Astrocyte (in vitro differentiated cells and primary cell): ENCODE data around the gene OR2K2. TPM values are rescaled to one million over a fixed set of nuclear protein-coding genes. Genes with fewer than 3 reads are reported as not detected.

Source experiments
- DNase-seq: peaks from one replicate; pipeline ENCODE4 v3.0.0-alpha.2; 2010; ENCODE audit warnings: low read depth
- FAIRE-seq: peaks from 2 replicates; lab custom pipeline; 2011; peaks lifted over from hg19 to GRCh38; lab: Jason Lieb, UNC
- H2AFZ ChIP-seq: 2 replicates; pipeline ENCODE4 v1.6.0; 2012; ENCODE audit warnings: low read depth, low read length, inconsistent platforms
- H3K27ac ChIP-seq: 2 replicates; pipeline ENCODE4 v1.5.1; 2011; ENCODE audit warnings: low read depth, low read length, inconsistent platforms
- H3K27me3 ChIP-seq: 2 replicates; pipeline ENCODE4 v1.6.0; 2011; ENCODE audit warnings: low read length, inconsistent platforms; ENCODE audit not compliant: insufficient read depth
- H3K36me3 ChIP-seq: 2 replicates; pipeline ENCODE4 v1.5.1; 2011; ENCODE audit warnings: low read length, inconsistent platforms; ENCODE audit not compliant: insufficient read depth
- H3K4me1 ChIP-seq: 2 replicates; pipeline ENCODE4 v1.5.1; 2011; ENCODE audit warnings: low read length, inconsistent platforms; ENCODE audit not compliant: insufficient read depth
- H3K4me2 ChIP-seq: 2 replicates; pipeline ENCODE4 v1.6.0; 2012; ENCODE audit warnings: low read length, inconsistent platforms
- H3K4me3 ChIP-seq: 2 replicates; pipeline ENCODE4 v1.5.1; 2011; ENCODE audit warnings: low read depth, mild to moderate bottlenecking, low read length, inconsistent platforms; ENCODE audit not compliant: insufficient read depth
- H3K79me2 ChIP-seq: 2 replicates; pipeline ENCODE4 v1.6.0; 2012; ENCODE audit warnings: mild to moderate bottlenecking, low read length, inconsistent platforms; ENCODE audit not compliant: insufficient read depth
- H3K9ac ChIP-seq: 2 replicates; pipeline ENCODE4 v1.6.0; 2012; ENCODE audit warnings: mild to moderate bottlenecking, low read length, inconsistent platforms
- H3K9me3 ChIP-seq: 2 replicates; pipeline ENCODE4 v1.5.1; 2012; ENCODE audit warnings: low read depth, mild to moderate bottlenecking, low read length, inconsistent platforms; ENCODE audit not compliant: insufficient read depth
- H4K20me1 ChIP-seq: 2 replicates; pipeline ENCODE4 v1.6.0; 2012; ENCODE audit warnings: low read length, inconsistent platforms; ENCODE audit not compliant: insufficient read depth
- H3K27ac Mint-ChIP-seq: one replicate; pipeline ENCODE4 v1.8.0; 2021; ENCODE audit warnings: mild to moderate bottlenecking, mixed read lengths; ENCODE audit not compliant: unreplicated experiment
- H3K27me3 Mint-ChIP-seq: one replicate; pipeline ENCODE4 v1.8.0; 2021; ENCODE audit warnings: low read depth, mixed read lengths; ENCODE audit not compliant: unreplicated experiment
- H3K36me3 Mint-ChIP-seq: one replicate; pipeline ENCODE4 v1.8.0; 2021; ENCODE audit warnings: low read depth, mixed read lengths; ENCODE audit not compliant: unreplicated experiment
- H3K4me1 Mint-ChIP-seq: one replicate; pipeline ENCODE4 v1.8.0; 2021; ENCODE audit warnings: low read depth, mixed read lengths; ENCODE audit not compliant: unreplicated experiment
- H3K4me3 Mint-ChIP-seq: one replicate; pipeline ENCODE4 v1.8.0; 2021; ENCODE audit warnings: mild to moderate bottlenecking, moderate library complexity, mixed read lengths; ENCODE audit not compliant: unreplicated experiment
- H3K9me3 Mint-ChIP-seq: one replicate; pipeline ENCODE4 v1.8.0; 2021; ENCODE audit warnings: mild to moderate bottlenecking, mixed read lengths; ENCODE audit not compliant: unreplicated experiment
- EZH2 ChIP-seq: IDR thresholded peaks from 2 replicates; pipeline ENCODE4 v1.6.1; 2012; ENCODE audit warnings: mild to moderate bottlenecking, low read length, inconsistent platforms; ENCODE audit not compliant: insufficient read depth
- total RNA-seq: library from RNA; stranded (reverse); gene quantifications from 2 replicates; pipeline ENCODE4 v1.2.1, GENCODE V29; 2021
- TF ChIP-seq, protein P1 (sequence below): IDR thresholded peaks from 2 replicates; pipeline ENCODE4 v1.5.1; 2011; ENCODE audit warnings: low read depth, mild to moderate bottlenecking, inconsistent platforms, low read length, moderate library complexity; ENCODE audit not compliant: insufficient read depth

The OR2K2 gene
- total RNA-seq, 1 donor from 2014 or later: not detected

DNA sequence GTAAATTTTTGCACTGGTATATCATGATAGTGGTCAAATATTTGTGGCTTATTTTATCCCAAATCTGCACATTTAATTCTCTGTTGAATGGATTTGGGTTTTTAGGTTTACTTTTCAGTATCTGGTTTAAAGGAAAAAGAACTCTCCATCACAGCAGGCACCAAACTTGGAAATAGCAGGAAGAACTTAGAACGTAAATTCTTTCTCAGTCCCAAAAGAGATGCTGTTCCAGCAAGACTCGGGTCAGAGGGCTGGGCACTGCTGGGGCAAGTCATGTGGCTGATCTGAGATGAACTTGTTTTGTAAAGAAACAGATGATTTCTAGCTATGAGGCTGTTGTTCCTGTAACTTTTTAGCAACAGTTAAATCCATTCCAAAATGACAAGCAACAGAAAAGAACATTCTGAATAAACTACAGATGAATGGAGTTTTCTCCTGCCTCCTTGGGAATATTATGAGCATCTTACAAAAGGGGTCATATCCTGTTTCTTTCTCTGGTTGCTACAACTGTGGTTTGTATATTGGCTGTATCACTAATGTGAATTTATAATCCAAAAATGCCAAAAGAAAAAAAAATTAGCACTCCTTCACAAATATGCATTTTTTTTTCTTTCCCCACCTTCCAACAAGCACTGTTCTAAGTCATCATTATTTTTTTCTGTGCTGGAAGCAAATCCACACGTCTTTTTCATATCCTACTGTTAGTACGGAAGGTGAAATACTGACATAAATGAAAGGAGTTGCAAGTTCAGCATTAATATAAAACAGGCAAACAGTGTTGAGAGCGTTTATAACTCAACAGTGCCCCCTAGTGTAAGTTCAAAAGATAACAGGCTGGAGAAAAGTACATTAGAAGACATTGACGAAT, 31.1 kb downstream of the OR2K2 start:
- H3K4me3 Mint-ChIP-seq: no peak overlapping the region
- H3K9me3 ChIP-seq: no peaks in the 10 kb centered on the region
- DNase-seq (peak; percentile 48), FAIRE-seq (peak; percentile 82)
- no peaks in the 10 kb centered on the region for H3K36me3 Mint-ChIP-seq
- no peaks in the 10 kb centered on the region for H3K27me3 ChIP-seq
- H3K27ac ChIP-seq: no peak overlapping the region
- H4K20me1 ChIP-seq: no peaks in the 10 kb centered on the region
- H2AFZ ChIP-seq: no peak overlapping the region
- no peaks in the 10 kb centered on the region for H3K9me3 Mint-ChIP-seq
- peaks cover 6% of the 10 kb centered on the region for H3K4me1 Mint-ChIP-seq
- no peaks in the 10 kb centered on the region for H3K79me2 ChIP-seq
- peak overlapping the region; percentile 3 for H3K4me3 ChIP-seq
- H3K36me3 ChIP-seq: no peaks in the 10 kb centered on the region
- H3K9ac ChIP-seq: peak overlapping the region; percentile 4
- no peak for TF ChIP-seq EZH2
- TF ChIP-seq, protein P1, sequence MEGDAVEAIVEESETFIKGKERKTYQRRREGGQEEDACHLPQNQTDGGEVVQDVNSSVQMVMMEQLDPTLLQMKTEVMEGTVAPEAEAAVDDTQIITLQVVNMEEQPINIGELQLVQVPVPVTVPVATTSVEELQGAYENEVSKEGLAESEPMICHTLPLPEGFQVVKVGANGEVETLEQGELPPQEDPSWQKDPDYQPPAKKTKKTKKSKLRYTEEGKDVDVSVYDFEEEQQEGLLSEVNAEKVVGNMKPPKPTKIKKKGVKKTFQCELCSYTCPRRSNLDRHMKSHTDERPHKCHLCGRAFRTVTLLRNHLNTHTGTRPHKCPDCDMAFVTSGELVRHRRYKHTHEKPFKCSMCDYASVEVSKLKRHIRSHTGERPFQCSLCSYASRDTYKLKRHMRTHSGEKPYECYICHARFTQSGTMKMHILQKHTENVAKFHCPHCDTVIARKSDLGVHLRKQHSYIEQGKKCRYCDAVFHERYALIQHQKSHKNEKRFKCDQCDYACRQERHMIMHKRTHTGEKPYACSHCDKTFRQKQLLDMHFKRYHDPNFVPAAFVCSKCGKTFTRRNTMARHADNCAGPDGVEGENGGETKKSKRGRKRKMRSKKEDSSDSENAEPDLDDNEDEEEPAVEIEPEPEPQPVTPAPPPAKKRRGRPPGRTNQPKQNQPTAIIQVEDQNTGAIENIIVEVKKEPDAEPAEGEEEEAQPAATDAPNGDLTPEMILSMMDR: peak; percentile 88
- H3K4me1 ChIP-seq: no peaks in the 10 kb centered on the region
- H3K27me3 Mint-ChIP-seq: no peaks in the 10 kb centered on the region
- peak overlapping the region; percentile 67 for H3K4me2 ChIP-seq
- no peak overlapping the region for H3K27ac Mint-ChIP-seq

DNA sequence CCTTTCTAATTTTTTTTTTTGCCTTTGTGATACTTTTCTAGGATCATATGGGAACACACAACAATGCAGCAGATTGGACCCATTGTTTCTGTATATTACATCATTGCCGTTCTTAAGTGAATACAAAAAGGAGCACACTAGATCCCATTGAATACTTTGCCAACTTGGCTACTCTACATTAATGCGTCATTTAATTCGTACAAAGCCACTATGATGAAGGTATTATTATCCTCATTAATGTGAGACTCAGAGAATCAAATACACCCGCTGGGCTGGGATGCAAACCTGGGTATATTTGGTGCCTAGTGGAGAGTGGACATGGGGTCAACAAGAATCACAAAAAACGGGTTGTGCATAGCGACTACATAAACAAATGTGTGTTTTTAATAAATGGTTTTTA, 31.9 kb downstream of the OR2K2 start:
- Mint-ChIP-seq H3K9me3 (no peaks in the 10 kb centered on the region), H3K4me1 (peaks cover 6% of the 10 kb centered on the region), H3K27me3 (no peaks in the 10 kb centered on the region), H3K36me3 (no peaks in the 10 kb centered on the region), H3K4me3 (no peak overlapping the region), H3K27ac (no peak overlapping the region)
- Histone ChIP-seq H3K4me1 (no peaks in the 10 kb centered on the region), H3K27ac (no peak overlapping the region), H3K9ac (no peak overlapping the region), H2AFZ (no peak overlapping the region), H3K4me3 (no peak overlapping the region), H3K79me2 (no peaks in the 10 kb centered on the region), H3K4me2 (no peak overlapping the region), H3K27me3 (no peaks in the 10 kb centered on the region), H3K36me3 (no peaks in the 10 kb centered on the region), H4K20me1 (no peaks in the 10 kb centered on the region), H3K9me3 (no peaks in the 10 kb centered on the region)
- DNase-seq (no peak), FAIRE-seq (no peak)
- TF ChIP-seq, protein P1: no peak
